ENCODE measurements around the gene ZBTB18.

ZBTB18 gene

DNA sequence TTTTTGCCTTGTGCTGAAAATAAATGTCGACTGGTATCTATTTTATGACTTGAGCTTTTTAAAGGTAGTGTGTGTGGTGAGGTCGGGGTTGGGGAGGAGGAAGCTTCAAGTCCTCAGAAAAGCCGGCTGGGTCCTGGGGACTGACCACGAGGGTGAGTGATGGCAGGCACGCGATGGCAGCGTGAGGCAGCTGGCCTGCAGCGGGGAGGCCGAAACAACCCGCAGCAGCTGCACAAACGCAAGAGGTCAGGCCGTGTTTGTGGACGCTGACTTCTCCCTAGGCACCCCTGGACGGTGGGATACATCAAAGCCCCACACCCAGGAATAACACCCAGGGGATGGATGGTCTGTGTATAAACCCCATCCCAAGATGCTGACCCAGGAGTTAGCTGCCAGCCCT lies 51.4 kb downstream of the ZBTB18 start:
- H3K27me3 ChIP-seq (ENCODE audit: control insufficient read depth in 1 of 2, insufficient read depth in 2 of 2, low read length in 2 of 2) = no peaks in the 10 kb centered on the region
- peaks cover 6% of the 10 kb centered on the region for H3K9me3 ChIP-seq (ENCODE audit: low read length)

DNA sequence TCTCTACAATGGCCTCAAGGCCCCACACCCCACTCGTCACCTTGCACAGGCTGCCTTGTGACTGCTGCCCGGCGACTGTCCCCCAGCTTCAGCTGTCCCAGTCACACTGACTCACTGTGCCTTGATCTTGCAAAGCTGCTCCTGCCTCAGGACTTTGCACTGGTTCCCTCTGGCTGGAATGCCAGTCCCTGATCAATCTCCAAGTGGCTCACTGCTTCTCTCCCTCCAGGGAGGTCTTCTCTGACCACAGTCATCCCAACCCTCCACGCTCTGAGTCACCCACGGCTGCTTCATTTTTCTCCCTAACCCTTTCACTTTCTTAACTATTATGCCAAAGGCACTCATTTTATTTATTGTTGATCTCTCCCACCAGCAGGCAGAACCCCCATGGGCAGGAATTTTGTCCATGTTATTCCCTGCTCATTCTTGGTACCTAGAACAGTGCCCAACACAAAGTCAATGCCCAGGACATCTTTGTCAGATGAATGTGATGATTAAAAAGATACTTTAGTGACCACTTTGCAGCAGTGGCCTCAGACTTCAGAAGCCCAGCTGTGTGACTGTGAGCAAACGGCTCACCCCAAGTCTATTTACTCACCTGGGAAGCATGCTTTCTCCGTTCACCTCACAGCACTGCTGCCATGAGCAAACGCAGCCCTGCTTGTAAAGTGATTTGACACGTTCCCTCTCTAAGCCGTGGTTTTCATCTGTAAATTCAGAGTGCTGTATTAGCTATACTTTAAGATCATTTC lies 53.4 kb downstream of the ZBTB18 start:
- no peak overlapping the region for H3K27ac ChIP-seq (ENCODE audit: low read depth, low read length)
- H3K4me3 ChIP-seq (ENCODE audit: low read depth in 1 of 2, low read length in 2 of 2) = no peak overlapping the region
- H3K4me1 ChIP-seq (ENCODE audit: insufficient read depth, low read length) = no peaks in the 10 kb centered on the region
- peaks cover under 1% of the 10 kb centered on the region for H3K9me3 ChIP-seq (ENCODE audit: low read length)
- H3K36me3 ChIP-seq (ENCODE audit: insufficient read depth, low read length) = no peaks in the 10 kb centered on the region
- no peak overlapping the region for H3K9ac ChIP-seq (ENCODE audit: low read length)
- no peaks in the 10 kb centered on the region for H3K27me3 ChIP-seq (ENCODE audit: control insufficient read depth in 1 of 2, insufficient read depth in 2 of 2, low read length in 2 of 2)

More for the DNA sequence above, 51.4 kb downstream of the ZBTB18 start:
- no peak overlapping the region for H3K4me3 ChIP-seq (ENCODE audit: low read depth in 1 of 2, low read length in 2 of 2)
- no peak overlapping the region for H3K27ac ChIP-seq (ENCODE audit: low read depth, low read length)
- H3K9ac ChIP-seq (ENCODE audit: low read length) = no peak overlapping the region
- no peaks in the 10 kb centered on the region for H3K4me1 ChIP-seq (ENCODE audit: insufficient read depth, low read length)
- H3K36me3 ChIP-seq (ENCODE audit: insufficient read depth, low read length) = no peaks in the 10 kb centered on the region

DNA sequence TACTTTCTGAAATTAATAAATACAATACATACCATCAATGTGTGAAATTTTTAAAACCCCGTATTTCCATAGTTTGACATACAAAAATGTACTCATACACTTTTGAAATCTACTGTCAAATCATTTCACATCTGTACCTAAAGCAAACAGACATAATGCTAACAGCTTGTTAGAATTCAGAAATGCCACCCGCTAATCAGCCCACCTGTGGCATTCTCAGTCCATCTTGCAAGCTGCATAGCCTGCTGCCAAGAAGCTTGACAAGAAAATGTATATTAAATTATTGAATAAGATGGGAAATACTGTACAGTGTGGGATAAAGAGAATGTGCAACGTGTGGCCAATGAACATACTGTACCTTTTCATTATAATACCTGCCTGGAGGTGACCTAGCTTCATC lies 55.1 kb downstream of the ZBTB18 start:
- no peaks in the 10 kb centered on the region for H3K9me3 ChIP-seq (ENCODE audit: low read length)
- H3K9ac ChIP-seq (ENCODE audit: low read length) = no peak overlapping the region
- no peak overlapping the region for H3K27ac ChIP-seq (ENCODE audit: low read depth, low read length)
- no peak overlapping the region for H3K4me3 ChIP-seq (ENCODE audit: low read depth in 1 of 2, low read length in 2 of 2)
- no peaks in the 10 kb centered on the region for H3K4me1 ChIP-seq (ENCODE audit: insufficient read depth, low read length)
- no peaks in the 10 kb centered on the region for H3K27me3 ChIP-seq (ENCODE audit: control insufficient read depth in 1 of 2, insufficient read depth in 2 of 2, low read length in 2 of 2)
- no peaks in the 10 kb centered on the region for H3K36me3 ChIP-seq (ENCODE audit: insufficient read depth, low read length)
